NCI-H524 (cell line): ENCODE measurements around the gene NOL12.
A peak's percentile ranks its signal among the peaks of the same experiment; 100 is the strongest.

Source experiments
- DNase-seq, 2 experiments: peaks; one replicate each; lab custom pipeline; 2025; lab: John Stamatoyannopoulos, UW

NOL12 gene

GRCh38 chr22:37659066-37659896 is 26.9 kb upstream of the NOL12 start:
- peak in 1 of 2 experiments; percentile 48 for DNase-seq

DNA sequence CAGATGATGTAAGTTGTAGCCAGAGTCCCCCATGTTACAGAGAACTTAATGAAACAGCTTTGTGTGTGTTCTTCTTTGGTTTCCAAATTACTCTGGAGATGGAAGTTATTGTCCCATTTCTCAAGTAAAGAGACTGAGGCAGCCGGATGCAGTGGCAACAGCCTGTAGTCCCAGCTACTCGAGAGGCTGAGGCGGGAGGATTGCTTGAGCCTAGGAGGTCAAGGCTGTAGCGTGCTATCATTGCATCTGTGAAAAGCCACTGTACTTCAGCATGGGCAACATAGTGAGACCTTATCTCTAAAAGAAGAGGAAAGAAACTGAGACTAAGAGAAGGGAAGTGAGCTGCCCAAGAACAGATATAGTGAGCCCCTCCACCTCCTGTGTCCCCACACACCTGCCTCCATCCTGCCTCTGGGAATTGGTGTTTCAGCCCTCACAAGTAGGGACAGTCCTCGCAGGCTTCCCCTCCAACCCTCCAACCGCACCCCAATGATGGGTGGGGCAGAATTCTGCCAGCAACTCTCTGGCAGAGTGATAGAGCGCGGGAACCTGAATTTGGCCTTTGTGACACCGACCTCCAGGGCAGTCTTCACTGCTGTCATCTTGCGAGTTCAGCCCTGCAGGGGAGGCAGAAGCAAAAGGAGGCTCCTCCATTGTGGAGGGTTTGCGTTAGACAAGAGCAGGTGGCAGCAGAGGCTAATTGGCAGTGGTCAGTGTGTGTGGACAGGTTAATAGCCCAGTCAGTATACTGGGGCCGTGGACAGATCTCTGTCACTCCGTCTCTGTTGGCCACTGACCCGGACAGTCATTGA is 26.0 kb upstream of the NOL12 start:
- DNase-seq = no peak

GRCh38 chr22:37660709-37661045 is 25.5 kb upstream of the NOL12 start:
- DNase-seq = no peak

DNA sequence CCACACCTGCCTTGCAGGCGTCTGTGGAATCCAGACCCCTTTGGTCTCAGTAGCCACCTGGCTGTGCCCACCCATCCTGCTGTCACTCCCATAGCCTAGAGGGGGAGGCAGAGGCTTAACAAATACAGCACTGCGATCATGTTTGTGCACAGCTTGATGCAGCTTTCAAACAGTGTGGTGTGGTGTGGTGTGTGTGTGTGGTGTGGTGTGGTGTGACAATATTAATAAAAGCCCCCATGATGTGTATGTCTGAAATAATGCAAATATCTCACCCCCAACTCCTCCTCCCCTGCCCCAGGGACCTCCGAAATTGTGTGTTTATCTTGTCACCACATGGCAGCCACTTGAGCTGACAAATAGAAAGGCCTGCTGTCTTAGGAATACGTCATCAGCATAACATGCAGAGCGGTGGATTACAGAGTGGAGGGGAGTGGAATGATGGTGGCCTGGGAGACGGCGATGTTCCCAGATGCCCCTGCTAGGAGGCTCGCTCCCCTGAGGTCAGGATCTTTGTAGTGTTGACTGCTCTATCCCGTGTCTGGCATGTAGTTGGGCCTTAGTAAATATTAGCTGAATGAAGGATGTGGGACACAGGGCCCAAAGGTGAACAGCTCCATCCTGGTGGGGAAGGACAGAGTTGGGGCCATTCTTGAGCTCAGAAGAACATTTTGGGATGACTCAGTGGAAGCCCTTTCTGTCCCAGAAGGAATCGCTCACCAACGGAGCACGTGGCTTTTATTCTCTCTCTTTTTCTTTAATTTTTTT is 24.8 kb upstream of the NOL12 start:
- DNase-seq = peak; percentile 89 to 95

DNA sequence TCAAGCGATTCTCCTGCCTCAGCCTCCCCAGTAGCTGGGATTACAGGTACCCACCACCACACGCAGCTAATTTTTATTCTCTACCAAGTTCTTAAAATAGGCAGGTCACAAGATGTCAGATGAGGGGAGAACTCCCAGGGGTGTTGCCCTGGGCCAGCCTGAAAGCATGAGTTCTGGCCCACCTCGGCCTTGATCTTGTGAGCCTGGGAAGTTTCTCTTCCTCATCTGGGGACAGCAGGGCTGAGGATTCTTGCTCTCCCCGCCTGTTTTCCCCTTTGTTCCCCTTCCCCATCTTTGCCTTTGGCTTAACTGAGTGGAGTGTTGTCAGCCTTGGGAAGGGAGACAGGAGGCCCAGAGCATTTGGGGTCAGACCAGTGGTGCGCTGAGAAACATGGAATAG is 24.1 kb upstream of the NOL12 start:
- DNase-seq = no peak

DNA sequence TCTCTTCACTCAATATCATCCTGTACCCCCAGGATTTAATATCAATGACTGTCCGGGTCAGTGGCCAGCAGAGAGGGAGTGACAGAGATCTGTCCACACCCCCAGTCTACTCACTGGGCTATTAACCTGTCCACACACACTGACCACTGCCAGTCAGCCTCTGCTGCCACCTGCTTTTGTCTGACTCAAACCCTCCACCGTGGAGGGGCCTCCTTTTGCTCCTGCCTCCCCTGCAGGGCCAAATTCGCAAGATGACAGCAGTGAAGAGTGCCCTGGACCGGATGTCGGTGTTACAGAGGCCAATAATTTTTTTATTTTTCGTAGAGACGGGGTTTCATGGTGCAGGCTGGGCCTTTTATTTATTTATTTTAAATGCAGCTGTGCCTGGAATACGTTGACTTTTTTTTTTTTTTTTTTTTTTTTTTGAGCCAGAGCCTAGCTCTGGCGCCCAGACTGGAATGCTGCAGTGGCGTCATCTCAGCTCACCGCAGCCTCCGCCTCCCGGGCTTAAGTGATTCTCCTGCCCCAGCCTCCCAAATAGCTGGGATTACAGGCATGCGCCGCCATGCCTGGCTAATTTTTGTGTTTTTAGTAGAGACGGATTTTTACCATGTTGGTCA is 22.5 kb upstream of the NOL12 start:
- DNase-seq = no peak

DNA sequence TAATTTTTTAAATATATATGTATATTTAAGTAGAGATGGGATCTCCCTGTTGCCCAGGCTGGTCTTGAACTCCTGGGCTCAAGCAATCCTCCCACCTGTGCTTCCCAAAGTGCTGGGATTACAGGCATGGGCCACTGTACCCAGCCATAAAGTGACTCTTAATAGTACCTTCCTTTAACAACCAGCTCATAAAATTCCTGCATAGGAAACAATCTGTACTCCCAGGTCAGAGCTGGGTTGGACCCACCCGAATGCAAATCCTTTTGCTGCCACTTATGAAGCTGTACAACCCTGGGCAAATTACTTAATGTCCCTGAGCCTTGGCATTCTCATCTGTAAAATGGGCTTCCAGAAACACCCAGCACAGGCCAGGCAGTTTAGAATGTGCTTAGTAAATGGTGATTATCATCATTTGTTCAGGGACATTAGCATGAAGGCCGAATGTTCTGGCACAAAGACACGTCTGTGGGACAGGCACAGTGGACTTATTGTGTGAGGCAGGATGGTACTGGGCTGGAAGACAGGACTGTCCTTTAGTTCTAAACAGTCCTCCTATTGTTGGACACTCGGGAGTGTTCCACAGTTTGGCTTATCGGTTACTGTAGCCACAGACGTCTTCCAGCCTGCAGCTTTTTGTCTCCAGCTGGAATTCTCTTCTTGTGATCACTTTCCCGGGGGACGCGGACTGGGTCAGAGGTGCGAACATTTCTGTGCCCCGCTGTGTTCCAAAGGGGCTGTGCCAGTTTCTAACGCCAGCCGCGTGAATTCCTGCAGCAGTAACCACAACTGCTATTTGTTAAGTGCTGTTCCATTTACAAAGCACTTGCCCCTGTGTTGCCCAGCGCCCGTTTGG is 21.7 kb upstream of the NOL12 start:
- DNase-seq = no peak

- DNase-seq = no peak
Observed at GRCh38 chr22:37665487-37665886, 20.7 kb upstream of the NOL12 start.

GRCh38 chr22:37669586-37669985 is 16.6 kb upstream of the NOL12 start:
- no peak for DNase-seq

DNA sequence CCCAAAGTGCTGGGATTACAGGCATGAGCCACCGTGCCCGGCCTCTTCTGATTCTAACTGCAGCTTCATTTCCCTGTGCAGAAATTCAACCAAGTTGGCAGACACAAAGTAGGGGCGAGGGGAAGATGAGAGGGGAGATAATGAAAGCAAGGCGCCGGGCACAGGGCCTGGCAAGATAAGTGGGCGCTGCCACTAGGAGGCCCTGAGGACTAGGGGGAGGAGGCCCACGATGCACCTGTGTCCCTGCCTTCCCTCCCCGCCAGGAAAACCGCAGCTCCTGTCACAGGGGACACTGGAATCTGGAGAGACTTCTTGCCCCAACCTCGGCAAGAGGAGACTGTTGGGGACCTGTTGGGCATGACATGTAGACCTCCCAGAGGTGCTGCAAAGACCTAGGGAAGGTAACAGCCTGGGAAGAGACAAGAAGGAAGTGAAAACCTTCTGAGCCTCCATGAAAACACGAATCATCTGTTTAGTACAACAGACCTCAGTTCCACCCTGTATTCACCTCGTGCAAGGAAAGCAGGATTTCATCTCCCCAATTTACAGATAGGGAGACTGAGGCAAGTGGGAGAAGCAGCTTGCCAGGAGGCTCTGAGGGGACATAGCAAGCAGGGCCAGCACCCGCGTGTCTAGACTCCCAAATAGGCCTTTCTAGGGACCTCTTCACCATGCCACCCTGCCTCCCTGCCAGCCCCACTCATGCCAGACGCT is 13.8 kb upstream of the NOL12 start:
- DNase-seq = no peak

GRCh38 chr22:37672920-37673455 is 13.2 kb upstream of the NOL12 start:
- no peak for DNase-seq

DNA sequence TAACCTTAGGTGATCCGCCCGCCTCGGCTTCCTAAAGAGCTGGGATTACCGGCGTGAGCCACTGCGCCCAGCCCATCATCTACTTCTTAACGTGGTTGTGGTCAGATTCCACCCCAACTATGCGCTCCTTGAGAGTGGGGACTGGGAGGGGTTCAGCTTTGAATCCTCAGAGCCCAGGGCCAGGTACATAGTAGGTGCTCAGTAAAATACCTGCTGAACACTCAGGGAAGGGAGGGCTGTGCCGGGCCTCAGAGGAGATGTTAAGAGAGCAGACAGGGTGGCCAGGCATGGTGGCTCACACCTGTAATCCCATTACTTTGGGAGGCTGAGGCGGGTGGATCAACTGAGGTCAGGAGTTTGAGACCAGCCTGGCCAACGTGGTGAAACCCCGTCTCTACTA is 11.9 kb upstream of the NOL12 start:
- no peak for DNase-seq

GRCh38 chr22:37674951-37675929 is 10.9 kb upstream of the NOL12 start, which contains the start of gene LGALS1:
Gene LGALS1, plus strand, starts transcription at chr22:37675636. Its CDS starts 67 bp downstream, at chr22:37675703.
- no peak for DNase-seq

GRCh38 chr22:37675930-37676735 is 10.0 kb upstream of the NOL12 start:
- no peak for DNase-seq

DNA sequence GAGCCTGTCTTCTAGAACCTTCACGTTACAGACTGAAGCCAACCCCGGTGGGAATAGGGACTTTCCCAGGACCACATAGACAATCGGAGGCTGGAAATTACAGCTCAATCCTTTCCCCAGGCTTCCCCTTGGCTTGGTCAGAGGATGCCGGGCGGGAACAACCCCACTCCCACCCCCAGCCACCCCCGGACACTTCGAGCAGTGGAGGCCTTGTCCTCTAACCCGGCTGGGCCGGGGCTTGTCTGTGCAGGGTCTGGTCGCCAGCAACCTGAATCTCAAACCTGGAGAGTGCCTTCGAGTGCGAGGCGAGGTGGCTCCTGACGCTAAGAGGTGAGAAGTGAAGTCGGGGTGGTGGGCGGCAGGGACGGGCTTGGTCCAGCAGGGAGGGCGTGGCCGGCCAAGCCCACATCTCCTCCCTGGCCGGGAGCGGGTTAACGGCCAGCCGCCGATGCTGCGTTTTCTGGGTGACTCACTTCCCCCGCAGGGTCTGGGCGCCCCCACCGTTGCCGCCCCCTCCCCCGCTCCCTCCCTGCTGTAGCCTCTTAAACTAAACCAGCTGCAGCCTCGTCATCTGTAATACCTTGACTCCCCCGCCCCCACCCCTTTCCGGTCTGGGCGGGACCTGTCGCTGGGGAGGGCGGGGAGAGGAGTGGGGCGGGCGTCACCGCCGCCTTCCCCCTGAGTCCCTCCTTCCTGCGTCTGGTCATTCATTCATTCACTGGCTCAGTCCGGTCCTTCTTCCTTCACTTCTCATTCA is 9.2 kb upstream of the NOL12 start:
- DNase-seq = peak; percentile 56 to 77

DNA sequence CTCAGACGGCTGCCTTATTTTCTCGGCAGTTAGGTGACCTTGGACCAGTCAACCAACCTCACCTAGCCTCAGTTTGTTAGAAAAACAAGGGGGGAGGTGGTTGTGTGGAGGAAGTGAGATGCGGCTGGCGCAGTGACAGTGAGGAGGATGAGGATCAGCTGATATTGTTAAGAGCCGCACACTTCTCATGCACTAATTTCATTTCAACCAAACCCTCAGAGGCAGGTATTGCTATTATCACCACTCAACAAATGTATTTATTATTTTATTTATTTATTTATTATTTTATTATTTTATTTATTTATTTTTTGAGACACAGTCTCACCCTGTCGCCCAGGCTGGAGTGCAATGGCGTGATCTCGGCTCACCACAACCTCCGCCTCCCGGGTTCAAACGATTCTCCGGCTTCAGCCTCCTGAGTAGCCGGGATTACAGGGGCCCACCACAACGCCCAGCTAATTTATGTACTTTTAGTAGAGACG is 8.6 kb upstream of the NOL12 start:
- no peak for DNase-seq

DNA sequence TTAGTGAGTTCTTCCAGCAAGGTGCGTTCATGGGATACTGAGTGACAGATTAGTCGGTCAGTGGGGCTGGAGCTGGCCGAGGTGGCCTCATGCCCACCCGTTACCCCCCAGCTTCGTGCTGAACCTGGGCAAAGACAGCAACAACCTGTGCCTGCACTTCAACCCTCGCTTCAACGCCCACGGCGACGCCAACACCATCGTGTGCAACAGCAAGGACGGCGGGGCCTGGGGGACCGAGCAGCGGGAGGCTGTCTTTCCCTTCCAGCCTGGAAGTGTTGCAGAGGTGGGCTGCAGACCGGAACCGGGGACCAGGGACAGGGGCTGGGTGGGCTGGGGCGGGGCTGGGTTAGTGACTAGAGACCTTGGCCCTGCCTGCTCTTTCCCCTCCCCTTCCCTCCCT is 7.8 kb upstream of the NOL12 start:
- DNase-seq = no peak
